OCI-LY3 (cell line): ENCODE data around the gene TXK.

Source experiments
- H2AFZ ChIP-seq: fragments of 200-600, 300-600 bp; shearing (Covaris generic); 2 replicates; pipeline ENCODE4 v1.6.0; 2014; ENCODE audit warnings: antibody characterized with exemption, low read depth, low read length
- H3K27ac ChIP-seq: fragments of 200-600, 300-600 bp; sonication (generic); 2 replicates; pipeline ENCODE4 v1.5.1; 2014; ENCODE audit warnings: mild to moderate bottlenecking, low read length, moderate library complexity, mixed read lengths
- H3K27me3 ChIP-seq: fragments of 200-600, 300-600 bp; sonication (generic); 2 replicates; pipeline ENCODE4 v1.6.1; 2014; ENCODE audit warnings: low read depth, low read length, mixed read lengths
- H3K36me3 ChIP-seq: fragments of 200-600, 300-600 bp; sonication (generic); replicated peaks from 2 replicates; pipeline ENCODE3; 2014; ENCODE audit warnings: low read depth, low read length, mixed read lengths
- H3K4me1 ChIP-seq: fragments of 300-600, 200-600 bp; sonication (generic); 2 replicates; pipeline ENCODE4 v1.6.1; 2014; ENCODE audit warnings: low read length, mixed read lengths
- H3K4me2 ChIP-seq: fragments of 200-600, 300-600 bp; sonication (generic); 2 replicates; pipeline ENCODE4 v1.6.1; 2014; ENCODE audit warnings: low read length, mixed read lengths
- H3K4me3 ChIP-seq: fragments of 300-600, 200-600 bp; sonication (generic); 2 replicates; pipeline ENCODE4 v1.5.1; 2014; ENCODE audit warnings: antibody characterized with exemption, mild to moderate bottlenecking, low read length, moderate library complexity
- H3K79me2 ChIP-seq: fragments of 300-600, 200-600 bp; shearing (Covaris generic); 2 replicates; pipeline ENCODE4 v1.6.1; 2014; ENCODE audit warnings: mild to moderate bottlenecking, low read length, mixed read lengths
- H3K9ac ChIP-seq: fragments of 300-600, 200-600 bp; shearing (Covaris generic); 2 replicates; pipeline ENCODE4 v1.6.0; 2014; ENCODE audit warnings: mild to moderate bottlenecking, low read length, moderate library complexity
- H3K9me3 ChIP-seq: fragments of 200-600, 300-600 bp; shearing (Covaris generic); 2 replicates; pipeline ENCODE4 v1.6.1; 2014; ENCODE audit warnings: low read length, mixed read lengths; ENCODE audit not compliant: insufficient read depth
- H4K20me1 ChIP-seq: fragments of 200-600, 300-600 bp; sonication (generic); 2 replicates; pipeline ENCODE4 v1.6.1; 2016; ENCODE audit warnings: low read length, mixed read lengths; ENCODE audit not compliant: insufficient read depth
- CTCF ChIP-seq: fragments of 200-600, 300-600 bp; sonication (generic); IDR thresholded peaks from 2 replicates; pipeline ENCODE4 v1.5.1; 2014; ENCODE audit warnings: antibody characterized with exemption, low read length, low read depth
- EZH2phosphoT487 ChIP-seq: fragments of 200-600 bp; shearing (Covaris generic); IDR thresholded peaks from 2 replicates; pipeline ENCODE4 v1.6.1; 2018; ENCODE audit warnings: antibody characterized with exemption, mixed run types, low read depth

TXK gene

DNA sequence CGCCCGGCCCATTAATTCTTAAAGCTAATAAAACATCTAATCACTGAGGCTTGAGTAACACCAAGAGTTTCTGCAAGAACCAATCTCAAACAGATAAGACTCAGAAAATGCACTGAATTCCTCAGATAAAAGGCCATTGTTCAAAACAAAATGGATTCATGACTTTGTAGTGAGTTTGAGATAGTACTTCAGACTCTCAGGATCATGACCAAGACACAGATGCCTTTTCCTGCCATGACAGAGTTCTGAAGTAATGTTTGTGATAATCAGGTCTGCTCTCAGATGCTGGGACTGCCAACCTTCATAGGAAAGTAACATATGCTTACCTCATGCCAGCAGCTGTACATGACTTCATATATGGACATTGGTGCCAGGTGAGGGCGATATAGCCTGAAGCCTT lies 62.9 kb downstream of the TXK start:
- Histone ChIP-seq H3K9ac (peak overlapping the region; percentile 40; the same call in 1 of the 2 replicates), H3K36me3 (no peaks in the 10 kb centered on the region), H3K27ac (peak overlapping the region; percentile 87), H3K27me3 (no peaks in the 10 kb centered on the region), H3K4me2 (peak overlapping the region; percentile 44), H3K4me1 (peaks cover 83% of the 10 kb centered on the region), H3K4me3 (no peak overlapping the region), H3K9me3 (no peaks in the 10 kb centered on the region), H2AFZ (peak overlapping the region; percentile 62; the same call in 1 of the 2 replicates), H4K20me1 (no peaks in the 10 kb centered on the region), H3K79me2 (no peaks in the 10 kb centered on the region)
- TF ChIP-seq EZH2phosphoT487 (no peak), CTCF (peak; percentile 38; the same call in 1 of the 2 replicates)

- Histone ChIP-seq H4K20me1 (no peaks in the 10 kb centered on the region), H3K4me1 (peaks cover 92% of the 10 kb centered on the region), H3K4me3 (no peak overlapping the region)
These were observed 65.0 kb downstream of the TXK start for GRCh38 chr4:48069026-48069425.

DNA sequence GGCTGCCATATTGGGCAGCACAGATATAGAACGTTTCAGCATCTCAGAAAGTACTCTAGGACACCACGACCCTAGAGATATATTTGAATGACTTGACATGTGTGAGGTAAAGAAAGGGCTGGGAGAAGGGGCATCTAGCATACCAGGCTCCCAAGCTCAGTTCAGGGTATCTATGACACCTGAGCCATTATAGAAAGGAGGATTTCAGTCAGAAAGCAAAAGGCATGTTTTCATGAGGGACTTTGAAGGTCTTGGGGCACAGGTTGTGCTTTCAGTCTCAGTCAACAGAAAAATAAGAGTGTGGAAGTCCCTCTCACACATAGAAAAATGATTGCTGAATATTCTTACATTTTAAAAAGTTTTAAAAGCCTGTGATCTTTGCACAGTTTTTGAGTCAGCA lies 65.9 kb downstream of the TXK start:
- Histone ChIP-seq H3K36me3 (no peaks in the 10 kb centered on the region), H3K4me3 (no peak overlapping the region), H3K9ac (peak overlapping the region; percentile 24; the same call in 1 of the 2 replicates), H3K4me1 (peaks cover 91% of the 10 kb centered on the region), H4K20me1 (no peaks in the 10 kb centered on the region), H3K79me2 (no peaks in the 10 kb centered on the region), H3K27ac (peak overlapping the region; percentile 96), H3K9me3 (no peaks in the 10 kb centered on the region), H2AFZ (no peak overlapping the region), H3K27me3 (no peaks in the 10 kb centered on the region), H3K4me2 (peak overlapping the region; percentile 21)
- TF ChIP-seq CTCF (no peak), EZH2phosphoT487 (no peak)

More at GRCh38 chr4:48069026-48069425, 65.0 kb downstream of the TXK start:
- Histone ChIP-seq H3K27me3 (no peaks in the 10 kb centered on the region), H3K9me3 (no peaks in the 10 kb centered on the region), H2AFZ (no peak overlapping the region), H3K4me2 (no peak overlapping the region; the same call in 1 of the 2 replicates), H3K27ac (peak overlapping the region; percentile 96), H3K9ac (no peak overlapping the region; the same call in 1 of the 2 replicates), H3K79me2 (no peaks in the 10 kb centered on the region), H3K36me3 (no peaks in the 10 kb centered on the region)
- TF ChIP-seq CTCF = no peak
- no peak for TF ChIP-seq EZH2phosphoT487

DNA sequence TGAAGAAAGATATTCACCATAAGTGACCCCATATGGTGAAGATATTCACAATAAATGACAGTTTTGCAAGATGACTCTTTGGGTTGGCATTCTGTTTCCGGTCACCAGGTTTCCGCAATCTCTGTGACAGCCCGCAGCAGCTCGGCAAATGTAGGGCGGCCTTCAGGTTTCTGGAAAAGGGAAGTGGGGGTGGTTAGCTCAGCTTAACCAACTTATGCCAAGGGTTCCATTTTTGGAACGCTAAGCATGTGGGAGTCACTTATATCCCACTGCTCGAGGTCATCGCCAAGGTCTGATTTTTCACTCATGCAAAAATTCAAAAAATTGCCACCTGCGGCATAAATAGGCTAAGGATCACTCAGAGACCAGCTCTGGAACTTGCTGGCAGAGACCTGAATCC lies 66.5 kb downstream of the TXK start:
- Histone ChIP-seq H4K20me1 (no peaks in the 10 kb centered on the region), H3K9me3 (no peaks in the 10 kb centered on the region), H3K36me3 (no peaks in the 10 kb centered on the region), H3K9ac (no peak overlapping the region; the same call in 1 of the 2 replicates), H3K4me3 (no peak overlapping the region), H3K4me1 (peaks cover 89% of the 10 kb centered on the region), H3K79me2 (no peaks in the 10 kb centered on the region), H3K4me2 (no peak overlapping the region), H3K27ac (peak overlapping the region; percentile 96), H3K27me3 (no peaks in the 10 kb centered on the region), H2AFZ (no peak overlapping the region)
- TF ChIP-seq CTCF = no peak
- no peak for TF ChIP-seq EZH2phosphoT487
